Ovary (tissue), 9 donors: Measurements from ENCODE around the gene GSK3A. TPM values are rescaled to one million over a fixed set of nuclear protein-coding genes. Genes with fewer than 3 reads are reported as not detected.

Source experiments
- DNase-seq, 5 donors: peaks; one replicate each; pipeline ENCODE4 v3.0.0-alpha.2; 2019 to 2020
- H3K27ac ChIP-seq, 2 donors: fragments of 200-600 bp; one replicate each; pipeline versions ENCODE4 v1.5.1 to v1.8.0; 2019 to 2022
- H3K27me3 ChIP-seq: fragments of 200-600 bp; one replicate; pipeline ENCODE4 v1.8.0; 2022
- H3K36me3 ChIP-seq: fragments of 200-600 bp; sonication (generic); one replicate; pipeline ENCODE4 v1.5.1; 2019
- H3K4me1 ChIP-seq: one replicate; pipeline ENCODE4 v1.8.1; 2013; ENCODE audit warnings: mild to moderate bottlenecking, moderate library complexity; ENCODE audit not compliant: insufficient read depth
- H3K4me3 ChIP-seq: fragments of 200-600 bp; sonication (generic); one replicate; pipeline ENCODE4 v1.5.1; 2017
- H3K9me3 ChIP-seq, 2 donors: fragments of 200-600 bp in 1 of 2; sonication (generic) in 1 of 2; one replicate each; pipeline versions ENCODE4 v1.5.1 to v1.8.1; 2013 to 2019; ENCODE audit warnings: mild to moderate bottlenecking in 1 of 2, moderate library complexity in 1 of 2
- CTCF ChIP-seq, 3 donors: fragments of 450-650 bp in 2 of 3; fragments of 200-600 bp in 1 of 3; IDR thresholded peaks; one replicate each; pipeline versions ENCODE4 v1.5.1 to v1.8.0; 2016 to 2022; ENCODE audit warnings: antibody characterized with exemption in 3 of 3, mild to moderate bottlenecking in 1 of 3
- EP300 ChIP-seq: sonication (generic); formaldehyde crosslinking; IDR thresholded peaks from one replicate; pipeline ENCODE4 v1.6.1; 2017; ENCODE audit warnings: antibody characterized with exemption
- POLR2A ChIP-seq: fragments of 450-650 bp; IDR thresholded peaks from one replicate; pipeline ENCODE4 v1.6.1; 2017; ENCODE audit warnings: antibody characterized with exemption, mild to moderate bottlenecking, moderate library complexity
- WGBS, 3 donors: extraction: QIAGEN DNeasy Blood & Tissue Kit in 1 of 3; methylation state at CpG; one replicate each; pipeline versions ENCODE4 v1.1.5 to v1.1.7; 2013 to 2017; 5-methylcytosine and 5-hydroxymethylcytosine counted together
- intact Hi-C, 4 donors: fragments of 100-400 bp; cut with DNase I; formaldehyde crosslinking; loops; one replicate each; pipeline versions ENCODE4 v1.11.0 to v1.15.1; 2022 to 2023
- polyA plus RNA-seq, 2 donors: library from polyadenylated mRNA; stranded (reverse); fragments of 200-250 nt in 1 of 2; fragments of 350-450 nt in 1 of 2; fragmentation: Illumina TruSeq in 1 of 2; extraction: RNeasy Lipid Tissue Mini Kit (QIAGEN cat#74804) in 1 of 2; gene quantifications; one replicate each; pipeline ENCODE4 v1.2.3, GENCODE V29; 2013 to 2014
- total RNA-seq, 7 donors: library from RNA; depleted of rRNA in 2 of 7; stranded (reverse); fragments of >200 nt in 2 of 7; fragmentation: NEBNext Ultra II Directional in 3 of 7; extraction: Animal tissue kit (Norgen Biotek cat#: 25700) in 3 of 7; gene quantifications; one replicate each; pipeline versions ENCODE4 v1.1.0 to v1.2.4, GENCODE V29; 2016 to 2023
- donor health status: DM: no; HTN: no; CAD: no; lungs with moderate emphysema.
- donor health status: DM: no; HTN: no; CAD: no.
- donor health status: Bipolar disorder and iron deficiency.
- donor health status: DM: yes; HTN: yes; CAD: no.
- donor health status: DM: no; HTN: no; CAD: no.
- donor health status: DM: yes; HTN: yes; CAD: no.

The GSK3A gene
- total and polyA plus RNA-seq, 9 donors = 16.0 to 40.9 (median 34.9) TPM

GRCh38 chr19:42193706-42194105 is 48.7 kb downstream of the GSK3A start:
- H3K4me3 ChIP-seq = no peak overlapping the region
- TF ChIP-seq POLR2A = no peak
- TF ChIP-seq EP300 = no peak
- no peak for TF ChIP-seq CTCF (IDR thresholded peaks at IDR 0.05)
- no peak for DNase-seq
- 45 to 68% (median 52%) methylated on average over 3 of the region's 3 CpGs for WGBS, 3 donors
- intact Hi-C loops = no loop called here
- H3K9me3 ChIP-seq = peaks cover 0 to 4% of the 10 kb centered on the region in 2 donors
- no peak overlapping the region for H3K27ac ChIP-seq
- H3K27me3 ChIP-seq = no peaks in the 10 kb centered on the region
- H3K4me1 ChIP-seq = no peaks in the 10 kb centered on the region
- no peaks in the 10 kb centered on the region for H3K36me3 ChIP-seq

- no peak for DNase-seq
- Histone ChIP-seq H3K27me3 (no peaks in the 10 kb centered on the region), H3K27ac (no peak overlapping the region), H3K4me1 (no peaks in the 10 kb centered on the region), H3K9me3 (peaks cover 0 to 4% of the 10 kb centered on the region in 2 donors), H3K4me3 (no peak overlapping the region), H3K36me3 (no peaks in the 10 kb centered on the region)
- intact Hi-C loops = no loop called here
- TF ChIP-seq POLR2A = no peak
- no peak for TF ChIP-seq CTCF (IDR thresholded peaks at IDR 0.05)
- no peak for TF ChIP-seq EP300
- WGBS, 3 donors = 64 to 79% (median 67%) methylated on average over 1 of the region's 1 CpG
Observed at GRCh38 chr19:42193294-42193693, 49.1 kb downstream of the GSK3A start.

DNA sequence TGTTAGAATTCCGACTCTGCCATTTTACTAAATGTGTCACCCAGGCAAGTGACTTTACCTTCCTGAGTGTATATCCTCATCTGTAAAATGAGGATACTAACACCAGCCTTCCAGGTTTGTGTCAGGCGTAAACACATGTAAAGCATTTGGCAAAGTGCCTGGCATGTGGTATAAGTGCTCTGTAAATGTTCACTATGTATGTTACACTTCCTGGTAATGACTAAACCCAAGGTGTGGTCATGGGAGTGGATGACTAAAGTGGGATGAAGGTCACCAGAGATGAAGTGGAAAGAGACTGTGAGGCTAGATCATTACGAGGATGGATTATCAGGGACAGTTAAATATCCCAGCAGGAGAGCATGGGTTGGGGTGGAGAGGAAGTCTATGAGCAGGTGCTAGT is 50.5 kb downstream of the GSK3A start:
- H3K4me1 ChIP-seq = no peaks in the 10 kb centered on the region
- intact Hi-C loops = no loop called here
- WGBS, 3 donors = 61 to 72% (median 64%) methylated on average over 3 of the region's 3 CpGs
- no peak for DNase-seq
- peaks cover 0 to 4% of the 10 kb centered on the region in 2 donors for H3K9me3 ChIP-seq
- no peak overlapping the region for H3K4me3 ChIP-seq
- TF ChIP-seq EP300 = no peak
- TF ChIP-seq CTCF (IDR thresholded peaks at IDR 0.05) = no peak
- no peak for TF ChIP-seq POLR2A
- no peaks in the 10 kb centered on the region for H3K36me3 ChIP-seq
- no peak overlapping the region for H3K27ac ChIP-seq
- H3K27me3 ChIP-seq = no peaks in the 10 kb centered on the region

- TF ChIP-seq CTCF (IDR thresholded peaks at IDR 0.05) (no peak), POLR2A (no peak), EP300 (no peak)
- no peaks in the 10 kb centered on the region for H3K4me1 ChIP-seq
- 74 to 91% (median 78%) methylated on average over 1 of the region's 1 CpG for WGBS, 3 donors
- DNase-seq = no peak
- H3K27me3 ChIP-seq = no peaks in the 10 kb centered on the region
- no peak overlapping the region for H3K4me3 ChIP-seq
- no peak overlapping the region for H3K27ac ChIP-seq
- H3K36me3 ChIP-seq = no peaks in the 10 kb centered on the region
- H3K9me3 ChIP-seq = peaks cover 0 to 4% of the 10 kb centered on the region in 2 donors
- intact Hi-C loops = no loop called here
Observed at GRCh38 chr19:42191330-42191729, 51.1 kb downstream of the GSK3A start.
